Amniotic stem cell (primary cell): ENCODE results near the gene RANGAP1.

Source experiments
- DNase-seq: peaks from one replicate; lab custom pipeline; 2025; lab: John Stamatoyannopoulos, UW

The RANGAP1 gene

GRCh38 chr22:41237036-41237706 lies 48.8 kb downstream of the RANGAP1 start:
- DNase-seq, result no peak

- DNase-seq, result no peak
These were observed 50.9 kb downstream of the RANGAP1 start for GRCh38 chr22:41234815-41235695.

- no peak for DNase-seq
These were observed 54.6 kb downstream of the RANGAP1 start for GRCh38 chr22:41231369-41231768.

GRCh38 chr22:41230401-41230785 lies 55.6 kb downstream of the RANGAP1 start:
- no peak for DNase-seq

- no peak for DNase-seq
These were observed 56.1 kb downstream of the RANGAP1 start for GRCh38 chr22:41229730-41230400.

GRCh38 chr22:41229215-41229614 lies 56.8 kb downstream of the RANGAP1 start:
- DNase-seq, result no peak

GRCh38 chr22:41226723-41227655 lies 59.0 kb downstream of the RANGAP1 start:
- no peak for DNase-seq

- no peak for DNase-seq
These were observed 62.5 kb downstream of the RANGAP1 start for GRCh38 chr22:41223535-41223934.

GRCh38 chr22:41222846-41223507 lies 63.0 kb downstream of the RANGAP1 start:
- no peak for DNase-seq

GRCh38 chr22:41217553-41218157 lies 68.3 kb downstream of the RANGAP1 start:
- DNase-seq, result peak; percentile 51

- no peak for DNase-seq
These were observed 69.0 kb downstream of the RANGAP1 start for GRCh38 chr22:41216984-41217383.

GRCh38 chr22:41215926-41216325 lies 70.1 kb downstream of the RANGAP1 start:
- DNase-seq, result no peak

- no peak for DNase-seq
These were observed 70.6 kb downstream of the RANGAP1 start for GRCh38 chr22:41215409-41215808.

- DNase-seq, result no peak
These were observed 79.3 kb downstream of the RANGAP1 start for GRCh38 chr22:41206719-41207118.

GRCh38 chr22:41204992-41205900 lies 80.7 kb downstream of the RANGAP1 start, which contains the start of gene L3MBTL2:
Gene L3MBTL2 (plus strand): TSS chr22:41205312. CDS start chr22:41205363, 51 bp downstream.
- DNase-seq, result peak; percentile 91

GRCh38 chr22:41204066-41204465 lies 81.9 kb downstream of the RANGAP1 start:
- no peak for DNase-seq

- DNase-seq, result no peak
These were observed 82.9 kb downstream of the RANGAP1 start for GRCh38 chr22:41203118-41203517.

GRCh38 chr22:41201141-41201540 lies 84.8 kb downstream of the RANGAP1 start:
- DNase-seq, result no peak

GRCh38 chr22:41198027-41198580 lies 87.9 kb downstream of the RANGAP1 start:
- no peak for DNase-seq
